Liver (tissue), 3 donors: ENCODE data around the gene RRAGC.

ENCODE experiments used
- CTCF ChIP-seq: fragments of 150-350 bp; IDR thresholded peaks from 2 replicates; pipeline ENCODE4 v1.5.1; 2017; ENCODE audit warnings: improper control_type of control experiment, low read depth, low read length; ENCODE audit not compliant: missing input control
- EGR1 ChIP-seq, 2 donors: IDR thresholded peaks; 2 replicates each; pipeline ENCODE4 v1.6.1; 2016 to 2018; ENCODE audit warnings: antibody characterized with exemption in 2 of 2, low read depth in 2 of 2
- SP1 ChIP-seq: IDR thresholded peaks from 2 replicates; pipeline ENCODE4 v1.6.1; 2018; ENCODE audit warnings: antibody characterized with exemption, mild to moderate bottlenecking
- TAF1 ChIP-seq: conservative IDR thresholded peaks from 2 replicates; pipeline ENCODE4 v1.6.1; 2016; ENCODE audit warnings: antibody characterized with exemption, mild to moderate bottlenecking
- donor health status: healthy.
- donor health status: healthy.

GRCh38 chr1:38834937-38835827, 24.4 kb downstream of the RRAGC start:
- TF ChIP-seq EGR1 (IDR thresholded peaks at IDR 0.05; ENCODE audit: low read depth in 2 of 2) (no peak), CTCF (peak; percentile 82), TAF1 (no peak), SP1 (no peak)
